GM21825 (cell line): ENCODE results near the gene SPIB.
"Not testable (repeated sequence)": the region's sequence is repeated elsewhere in the genome, so short reads cannot be mapped to it uniquely, and the experiment has no call there.

Experiments
- ATAC-seq: cut with Tn5 transposase; IDR thresholded peaks from one replicate; pipeline ENCODE4 v1.9.1; 2021; ENCODE audit warnings: mild to moderate bottlenecking, moderate library complexity; ENCODE audit not compliant: unreplicated experiment

The SPIB gene

DNA sequence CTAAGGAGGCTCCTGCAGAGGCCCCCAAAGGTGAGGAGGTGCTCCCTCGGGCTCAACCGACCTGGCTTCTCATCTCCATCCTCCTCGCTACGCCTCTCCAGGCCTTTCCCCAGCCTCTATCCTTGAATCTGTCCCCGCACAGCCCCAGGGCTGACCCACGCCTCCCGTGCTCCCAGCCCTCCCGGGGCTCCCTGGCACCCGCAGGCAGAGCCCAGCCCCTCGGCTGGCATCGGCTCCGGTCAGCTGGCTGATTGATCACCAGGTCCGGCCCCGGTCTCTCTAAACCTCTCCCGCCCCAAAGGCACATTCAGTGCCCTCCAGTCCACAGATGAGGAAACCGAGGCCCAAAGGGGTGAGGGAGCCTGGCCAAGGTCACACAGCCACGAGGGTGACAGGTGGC is 16.5 kb downstream of the SPIB start:
- no peak for ATAC-seq

DNA sequence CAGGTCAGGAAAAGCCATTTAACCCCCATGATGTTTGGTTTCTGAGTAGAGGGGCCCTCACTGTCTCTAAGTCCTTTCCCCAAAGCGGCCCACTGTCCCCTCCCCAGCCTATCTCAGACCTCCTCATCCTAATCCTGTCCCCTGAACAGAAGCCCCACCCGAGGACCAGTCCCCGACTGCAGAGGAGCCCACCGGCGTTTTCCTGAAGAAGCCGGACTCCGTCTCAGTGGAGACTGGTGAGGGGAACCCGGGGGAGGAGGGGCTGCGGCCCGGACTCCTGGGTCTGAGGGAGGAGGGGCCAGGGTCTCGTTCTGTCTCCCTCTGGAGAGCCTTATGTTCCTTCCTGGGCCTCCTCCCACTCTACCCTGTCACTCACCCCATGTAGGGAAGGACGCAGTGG is 16.9 kb downstream of the SPIB start:
- ATAC-seq: no peak

DNA sequence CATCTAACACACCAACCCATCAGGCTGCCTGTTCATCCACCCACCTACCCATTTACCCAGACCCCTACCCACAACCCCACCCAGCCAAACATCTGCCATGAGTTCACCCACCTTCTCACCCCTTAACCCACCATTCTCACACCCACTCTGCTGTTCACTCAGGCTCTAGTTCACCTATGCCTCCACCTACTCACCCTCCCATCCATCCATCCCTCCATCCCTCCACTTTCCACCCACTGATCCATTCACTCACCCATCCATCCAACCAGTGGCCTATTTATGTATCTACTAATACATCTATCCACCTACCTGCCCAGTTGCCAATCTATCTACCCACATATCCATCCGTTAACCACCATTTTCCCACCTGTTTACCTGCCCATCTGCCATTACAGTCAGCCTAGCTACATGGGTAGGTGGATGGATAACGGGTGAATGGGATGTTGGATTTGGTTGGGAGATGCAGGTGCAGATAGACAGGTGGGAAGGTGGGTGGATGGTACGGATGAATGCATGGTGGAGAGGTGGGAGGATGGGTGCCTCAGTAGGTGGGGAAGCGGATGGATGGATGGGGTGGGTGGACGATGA is 19.2 kb downstream of the SPIB start:
- no peak for ATAC-seq

- ATAC-seq: not testable (repeated sequence)
These were observed 20.4 kb downstream of the SPIB start for GRCh38 chr19:50439130-50439529.

- no peak for ATAC-seq
These were observed 25.3 kb downstream of the SPIB start for GRCh38 chr19:50444059-50444458.

DNA sequence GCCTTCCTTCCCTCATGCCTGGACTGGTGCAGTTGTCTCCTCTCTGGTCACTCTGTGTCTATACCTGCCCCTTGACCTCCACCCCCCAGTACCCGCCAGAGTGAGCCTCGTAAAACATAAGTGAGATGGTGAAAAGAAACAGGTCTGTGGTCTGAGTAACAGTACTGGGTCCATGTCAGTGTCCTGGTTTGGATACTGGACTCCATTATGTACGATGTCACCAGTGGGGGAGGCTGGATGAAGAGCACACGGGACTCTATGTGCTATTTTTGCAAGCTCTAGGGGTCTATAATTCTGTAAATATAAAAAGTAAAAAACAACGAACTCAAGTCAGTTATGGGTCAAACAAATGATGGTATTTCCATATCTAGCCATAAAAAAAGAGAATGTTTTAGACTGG is 28.3 kb downstream of the SPIB start:
- no peak for ATAC-seq

DNA sequence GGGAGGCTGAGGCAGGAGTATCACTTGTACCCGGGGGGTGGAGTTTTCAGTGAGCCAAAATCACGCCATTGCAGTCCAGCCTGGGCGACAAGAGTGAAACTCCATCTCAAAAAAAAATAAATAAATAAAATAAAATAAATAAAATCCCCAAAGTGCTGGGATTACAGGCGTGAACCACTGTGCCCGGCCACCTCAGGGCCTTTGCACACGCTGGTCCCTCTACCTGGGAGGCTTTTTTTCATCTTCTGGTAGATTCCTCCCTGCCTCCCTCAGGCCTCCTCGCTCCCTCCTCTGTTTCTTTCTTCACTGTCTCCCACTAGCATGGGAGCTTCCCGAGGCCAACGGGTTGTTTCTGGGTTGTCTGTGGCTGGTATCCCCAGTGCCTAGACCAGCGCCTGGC is 29.0 kb downstream of the SPIB start:
- no peak for ATAC-seq

- no peak for ATAC-seq
These were observed 30.6 kb downstream of the SPIB start for GRCh38 chr19:50449236-50449899.

DNA sequence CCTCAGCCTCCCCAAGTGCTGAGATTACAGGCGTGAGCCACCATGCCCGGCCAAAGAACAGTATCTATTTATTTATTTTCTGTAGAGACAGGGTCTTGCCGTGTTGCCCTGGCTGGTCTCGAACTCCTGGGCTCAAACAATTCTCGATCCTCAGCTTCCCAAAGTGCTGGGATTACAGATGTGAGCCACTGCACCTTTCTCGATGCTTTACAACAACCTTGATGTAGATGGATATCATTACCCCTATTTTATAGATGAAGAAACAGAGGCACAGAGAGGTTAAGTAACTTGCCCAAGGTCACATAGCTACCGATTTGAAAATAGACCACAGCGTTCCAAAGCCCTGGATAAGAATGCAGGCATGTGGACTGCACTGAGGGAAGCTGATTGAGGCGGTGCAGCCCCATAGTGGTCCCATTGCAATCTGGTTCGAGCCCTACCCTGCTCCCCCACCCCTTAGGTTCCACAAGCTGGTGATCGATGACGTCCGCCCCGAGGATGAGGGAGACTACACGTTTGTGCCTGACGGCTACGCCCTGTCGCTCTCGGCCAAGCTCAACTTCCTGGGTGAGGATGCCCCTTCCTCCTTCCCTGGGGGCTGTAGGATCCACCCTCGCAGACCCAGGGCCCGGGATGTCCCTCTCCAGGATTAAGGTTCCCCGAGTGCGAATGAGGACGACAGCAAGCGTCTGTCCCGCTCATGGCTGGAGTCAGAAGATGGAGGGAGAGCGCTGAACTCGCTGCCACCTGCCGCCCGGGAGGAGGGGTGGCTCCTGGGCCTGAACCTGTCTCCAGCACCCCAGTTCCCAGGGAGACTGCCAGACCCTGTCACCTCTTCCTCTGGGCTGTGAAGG is 31.9 kb downstream of the SPIB start:
- no peak for ATAC-seq

DNA sequence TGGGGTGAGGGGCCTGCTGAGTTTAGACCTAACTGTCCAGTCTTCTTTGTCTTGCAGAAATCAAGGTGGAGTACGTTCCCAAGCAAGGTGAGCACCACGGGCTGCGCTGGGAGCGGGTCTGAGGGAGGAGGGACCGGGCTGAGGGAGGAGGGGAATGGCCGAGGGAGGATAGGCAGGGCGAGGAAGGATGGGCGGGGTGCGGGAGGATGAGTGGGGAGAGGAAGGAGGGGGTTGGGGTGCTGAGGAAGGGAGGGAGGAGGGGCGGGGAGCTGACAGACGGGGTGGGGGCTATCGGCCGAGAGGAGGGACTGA is 32.4 kb downstream of the SPIB start:
- no peak for ATAC-seq

DNA sequence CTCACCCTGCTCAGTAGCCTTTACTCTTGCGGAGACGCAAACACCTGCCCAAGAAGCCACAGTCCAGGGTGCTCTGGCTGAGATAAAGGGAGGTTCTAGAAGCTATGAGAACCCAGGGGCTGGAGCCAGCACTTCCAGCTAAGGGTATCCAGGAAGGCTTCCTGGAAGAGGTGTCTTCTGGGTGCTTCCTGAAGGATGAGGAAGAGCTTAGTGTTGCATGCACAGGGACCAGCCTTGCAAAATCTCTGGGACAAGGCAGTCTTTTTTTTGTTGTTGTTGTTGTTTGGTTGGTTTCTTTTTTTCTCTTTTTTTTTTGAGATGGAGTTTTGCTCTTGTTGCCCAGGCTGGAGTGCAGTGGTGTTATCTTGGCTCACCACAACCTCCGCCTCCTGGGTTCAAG is 34.5 kb downstream of the SPIB start:
- ATAC-seq: no peak

DNA sequence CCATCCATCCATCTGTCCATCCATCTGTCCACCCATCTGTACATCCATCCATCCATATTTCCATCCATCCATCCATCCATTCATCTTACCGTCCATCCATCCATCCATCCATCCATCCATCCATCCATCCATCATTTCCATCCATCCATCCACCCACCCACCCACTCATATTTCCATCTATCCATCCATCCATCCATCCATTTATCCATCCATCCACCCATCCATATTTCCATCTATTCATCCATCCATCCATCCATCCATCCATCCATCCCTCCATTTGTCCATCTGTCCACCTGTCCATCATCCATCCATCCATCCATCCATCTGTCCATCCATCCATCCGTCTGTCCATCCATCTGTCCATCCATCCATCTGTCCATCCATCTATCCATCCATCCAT is 37.3 kb downstream of the SPIB start:
- no peak for ATAC-seq

DNA sequence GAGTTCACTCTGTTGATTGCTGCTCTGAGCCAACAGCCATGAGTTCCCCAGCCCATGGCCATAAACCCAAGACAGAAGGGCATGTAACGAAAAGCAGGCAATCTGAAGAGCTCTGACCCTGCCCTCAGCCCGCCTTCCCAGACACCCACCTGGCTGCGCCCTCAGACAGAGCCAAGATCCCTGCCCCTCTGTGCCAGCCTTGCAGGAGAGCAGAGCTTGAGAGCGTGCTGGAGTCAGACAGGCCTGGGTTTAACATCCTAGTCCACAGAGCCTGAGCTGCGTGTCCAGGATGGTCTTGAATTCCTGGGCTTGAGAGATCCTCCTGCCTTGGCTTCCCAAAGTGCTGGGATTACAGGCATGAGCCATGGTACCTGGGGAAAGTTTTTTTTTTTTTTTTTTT is 38.6 kb downstream of the SPIB start:
- no peak for ATAC-seq

DNA sequence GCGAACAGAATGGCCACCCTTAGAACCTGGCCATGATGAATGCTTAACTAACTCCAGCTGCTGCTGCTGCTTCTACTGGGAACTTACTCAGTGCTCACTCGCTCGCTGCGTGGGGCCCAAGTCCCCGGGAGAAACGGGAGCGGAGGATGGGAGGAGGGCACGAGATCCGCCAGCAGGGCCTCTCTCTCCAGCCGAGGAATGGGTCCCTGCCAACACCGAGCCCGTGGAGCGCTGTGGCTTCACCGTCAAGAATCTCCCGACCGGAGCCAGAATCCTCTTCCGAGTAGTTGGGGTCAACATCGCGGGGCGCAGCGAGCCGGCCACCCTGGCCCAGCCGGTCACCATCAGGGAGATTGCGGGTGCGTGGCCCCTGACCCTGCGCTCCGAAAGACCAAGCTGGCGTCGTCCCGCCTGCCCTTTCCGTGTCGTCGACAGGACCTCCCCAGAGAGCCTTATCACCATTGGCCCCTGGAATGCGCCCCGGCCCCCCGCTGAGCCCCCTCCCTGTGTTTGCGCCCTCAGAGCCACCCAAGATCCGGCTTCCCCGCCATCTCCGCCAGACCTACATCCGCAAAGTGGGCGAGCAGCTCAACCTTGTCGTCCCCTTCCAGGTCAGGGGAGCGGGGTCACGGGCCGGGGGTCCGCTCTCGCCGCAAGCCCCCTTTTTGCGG is 39.8 kb downstream of the SPIB start:
- ATAC-seq: no peak

- no peak for ATAC-seq
These were observed 40.3 kb downstream of the SPIB start for GRCh38 chr19:50459067-50459456.

- no peak for ATAC-seq
These were observed 40.9 kb downstream of the SPIB start for GRCh38 chr19:50459638-50460037.

DNA sequence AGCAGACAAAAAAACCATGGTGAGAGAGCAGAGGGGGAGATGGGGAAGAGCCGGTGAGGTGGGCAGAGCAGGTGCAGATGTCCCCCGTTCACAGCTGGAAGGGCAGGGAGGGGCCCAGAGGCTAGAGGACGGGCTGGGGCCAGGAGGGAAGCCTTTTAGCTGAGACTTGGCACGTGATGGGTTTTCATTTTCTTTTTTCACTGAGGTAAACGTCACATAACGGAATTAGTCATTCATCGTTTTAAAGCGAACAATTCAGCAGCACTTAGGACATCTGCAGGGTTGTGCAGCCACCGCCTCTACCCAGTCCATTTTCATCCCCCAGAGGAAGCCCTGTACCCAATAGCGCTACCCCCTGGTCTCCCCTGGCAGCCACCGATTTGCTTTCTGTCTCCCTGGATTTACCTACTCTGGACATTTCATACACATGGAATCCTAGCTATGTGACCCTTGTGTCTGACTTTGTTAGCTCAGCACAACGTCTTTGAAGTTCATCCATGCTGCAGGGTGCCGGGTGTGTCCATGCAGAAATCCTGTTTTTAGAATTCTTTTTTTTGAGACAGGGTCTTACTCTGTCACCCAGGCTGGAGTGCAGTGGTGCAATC is 41.5 kb downstream of the SPIB start:
- peak; percentile 62 for ATAC-seq

DNA sequence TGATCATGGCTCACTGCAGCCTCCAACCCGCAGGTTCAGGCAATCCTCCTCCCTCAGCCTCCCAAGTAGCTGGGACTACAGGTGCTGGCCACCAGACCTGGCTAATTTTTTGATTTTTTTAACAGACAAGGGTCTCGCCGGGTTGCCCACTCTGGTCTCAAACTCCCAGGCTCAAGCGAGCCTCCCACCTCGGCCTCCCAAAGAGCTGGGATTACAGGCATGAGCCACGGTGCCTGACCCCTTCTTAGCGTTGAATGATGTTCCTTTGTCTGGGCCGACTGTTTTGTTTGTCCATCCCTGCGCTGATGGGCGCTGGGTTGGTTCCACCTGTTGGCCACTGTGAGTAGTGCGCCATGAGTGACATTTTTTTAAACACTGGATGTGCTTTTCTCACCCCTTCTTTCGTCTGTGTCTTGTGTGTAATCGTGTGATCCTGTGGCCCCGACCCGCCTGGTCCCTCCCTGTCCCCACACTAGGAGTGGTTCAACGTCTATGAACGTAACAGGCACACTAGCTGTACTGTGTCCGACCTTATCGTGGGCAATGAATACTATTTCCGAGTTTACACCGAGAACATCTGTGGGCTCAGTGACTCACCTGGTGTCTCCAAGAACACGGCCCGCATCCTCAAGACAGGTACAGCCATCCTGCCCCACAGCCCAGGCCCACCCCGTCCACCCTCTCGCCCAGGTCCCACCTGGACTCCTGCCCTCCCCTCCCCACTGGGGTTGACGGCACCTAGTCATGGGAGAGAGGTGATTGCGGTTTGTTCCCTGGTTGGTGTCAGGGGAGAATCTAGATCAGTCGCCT is 42.5 kb downstream of the SPIB start:
- ATAC-seq: peak; percentile 54

DNA sequence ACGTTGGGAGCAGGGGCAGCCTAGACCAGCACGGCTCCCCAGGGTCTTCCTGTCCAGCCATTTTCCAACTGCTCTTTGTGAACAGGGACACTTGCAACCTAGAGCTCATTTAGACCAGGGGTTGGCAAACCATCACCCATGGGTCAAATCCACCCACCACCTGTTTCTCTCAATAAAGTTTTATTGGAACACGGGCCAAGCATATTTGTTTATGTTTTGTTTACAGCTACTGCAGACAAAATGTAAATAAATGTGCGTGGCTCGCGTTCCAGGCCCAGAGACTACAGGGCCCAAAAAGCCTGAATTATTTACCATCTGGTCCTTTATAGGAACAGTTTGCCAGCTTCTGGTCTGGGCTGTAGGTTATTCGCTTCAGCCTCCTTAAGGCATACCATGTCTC is 44.2 kb downstream of the SPIB start:
- no peak for ATAC-seq

DNA sequence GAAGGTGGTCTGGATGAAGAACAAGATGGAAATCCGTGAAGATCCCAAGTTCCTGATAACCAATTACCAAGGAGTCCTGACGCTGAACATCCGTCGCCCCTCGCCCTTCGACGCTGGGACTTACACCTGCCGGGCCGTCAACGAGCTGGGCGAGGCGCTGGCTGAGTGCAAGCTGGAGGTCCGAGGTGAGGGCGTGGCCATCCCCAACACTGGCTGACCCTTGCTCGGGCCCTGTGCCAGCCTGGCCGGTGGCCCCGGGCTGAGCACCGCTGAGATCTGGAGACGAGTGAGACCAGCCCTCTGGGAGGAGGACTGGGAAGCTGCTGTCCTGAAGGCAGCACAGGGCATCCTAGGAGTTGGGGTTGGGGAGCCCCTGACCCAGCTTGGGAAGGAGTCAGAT is 45.6 kb downstream of the SPIB start:
- no peak for ATAC-seq

- ATAC-seq: no peak
These were observed 46.3 kb downstream of the SPIB start for GRCh38 chr19:50465000-50465399.
